HG03521 (cell line): ENCODE results near the gene RHOBTB3.
A peak's percentile ranks its signal among the peaks of the same experiment; 100 is the strongest.
"Not testable (repeated sequence)": the region's sequence is repeated elsewhere in the genome, so short reads cannot be mapped to it uniquely, and the experiment has no call there.

Experiments
- ATAC-seq: cut with Tn5 transposase; IDR thresholded peaks from one replicate; pipeline ENCODE4 v1.9.1; 2021; ENCODE audit warnings: mild to moderate bottlenecking, moderate library complexity; ENCODE audit not compliant: unreplicated experiment

Gene RHOBTB3

GRCh38 chr5:95713246-95713645 lies 17.9 kb upstream of the RHOBTB3 start:
- not testable (repeated sequence) for ATAC-seq

- ATAC-seq: no peak
These were observed 17.0 kb upstream of the RHOBTB3 start for GRCh38 chr5:95713960-95714710.

- ATAC-seq: no peak
These were observed 15.2 kb upstream of the RHOBTB3 start for GRCh38 chr5:95715799-95716461.

- no peak for ATAC-seq
These were observed 13.7 kb upstream of the RHOBTB3 start for GRCh38 chr5:95717439-95717838.

GRCh38 chr5:95718203-95718602 lies 12.9 kb upstream of the RHOBTB3 start:
- ATAC-seq: peak; percentile 68

GRCh38 chr5:95718738-95719137 lies 12.4 kb upstream of the RHOBTB3 start:
- ATAC-seq: no peak

- ATAC-seq: no peak
These were observed 10.9 kb upstream of the RHOBTB3 start for GRCh38 chr5:95720094-95720786.

GRCh38 chr5:95721582-95722295 lies 9.4 kb upstream of the RHOBTB3 start:
- ATAC-seq: no peak

GRCh38 chr5:95723632-95724369 lies 7.3 kb upstream of the RHOBTB3 start:
- no peak for ATAC-seq

GRCh38 chr5:95725071-95725820 lies 5.9 kb upstream of the RHOBTB3 start:
- no peak for ATAC-seq

GRCh38 chr5:95725937-95726810 lies 5.0 kb upstream of the RHOBTB3 start:
- ATAC-seq: peak; percentile 40

- ATAC-seq: no peak
These were observed 4.0 kb upstream of the RHOBTB3 start for GRCh38 chr5:95726811-95727763.

GRCh38 chr5:95727764-95728191 lies 3.4 kb upstream of the RHOBTB3 start:
- ATAC-seq: peak; percentile 39

- ATAC-seq: no peak
These were observed 2.5 kb upstream of the RHOBTB3 start for GRCh38 chr5:95728494-95729114.

GRCh38 chr5:95729115-95730010 lies 1.8 kb upstream of the RHOBTB3 start:
- ATAC-seq: no peak

- no peak for ATAC-seq
These were observed 980 bp upstream of the RHOBTB3 start for GRCh38 chr5:95730011-95730700.
